GM10266 (cell line): ENCODE measurements around the gene GSE1.

ENCODE experiments used
- DNase-seq: peaks from one replicate; pipeline ENCODE4 v3.0.0; 2012; ENCODE audit errors: extremely low spot score
- TF ChIP-seq, protein P1 (sequence below): IDR thresholded peaks from 2 replicates; pipeline ENCODE4 v1.5.1; 2012; ENCODE audit warnings: mild to moderate bottlenecking, low read depth; ENCODE audit not compliant: control insufficient read depth, insufficient read depth; ENCODE audit errors: missing control alignments

Gene GSE1

DNA sequence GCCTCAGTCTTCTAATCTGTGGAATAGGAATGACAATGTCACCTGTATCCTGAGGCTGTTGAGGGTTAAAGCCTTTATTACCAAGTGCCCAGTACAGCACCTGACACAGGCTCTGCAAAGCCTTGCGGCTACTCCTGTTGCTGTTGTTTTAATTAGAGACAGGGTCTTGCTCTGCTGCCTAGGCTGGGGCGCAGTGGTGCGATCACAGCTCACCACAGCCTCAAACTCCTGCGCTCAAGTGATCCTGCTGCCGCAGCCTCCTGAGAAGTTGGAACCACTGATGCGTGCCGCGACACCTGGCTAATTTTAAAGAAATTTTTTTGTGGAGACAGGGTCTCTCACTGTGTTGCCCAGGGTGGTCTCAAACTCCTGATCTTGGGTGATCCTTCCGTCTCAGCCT, 5.4 kb downstream of the GSE1 start:
- no peak for DNase-seq
- TF ChIP-seq, protein P1, sequence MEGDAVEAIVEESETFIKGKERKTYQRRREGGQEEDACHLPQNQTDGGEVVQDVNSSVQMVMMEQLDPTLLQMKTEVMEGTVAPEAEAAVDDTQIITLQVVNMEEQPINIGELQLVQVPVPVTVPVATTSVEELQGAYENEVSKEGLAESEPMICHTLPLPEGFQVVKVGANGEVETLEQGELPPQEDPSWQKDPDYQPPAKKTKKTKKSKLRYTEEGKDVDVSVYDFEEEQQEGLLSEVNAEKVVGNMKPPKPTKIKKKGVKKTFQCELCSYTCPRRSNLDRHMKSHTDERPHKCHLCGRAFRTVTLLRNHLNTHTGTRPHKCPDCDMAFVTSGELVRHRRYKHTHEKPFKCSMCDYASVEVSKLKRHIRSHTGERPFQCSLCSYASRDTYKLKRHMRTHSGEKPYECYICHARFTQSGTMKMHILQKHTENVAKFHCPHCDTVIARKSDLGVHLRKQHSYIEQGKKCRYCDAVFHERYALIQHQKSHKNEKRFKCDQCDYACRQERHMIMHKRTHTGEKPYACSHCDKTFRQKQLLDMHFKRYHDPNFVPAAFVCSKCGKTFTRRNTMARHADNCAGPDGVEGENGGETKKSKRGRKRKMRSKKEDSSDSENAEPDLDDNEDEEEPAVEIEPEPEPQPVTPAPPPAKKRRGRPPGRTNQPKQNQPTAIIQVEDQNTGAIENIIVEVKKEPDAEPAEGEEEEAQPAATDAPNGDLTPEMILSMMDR: no peak

DNA sequence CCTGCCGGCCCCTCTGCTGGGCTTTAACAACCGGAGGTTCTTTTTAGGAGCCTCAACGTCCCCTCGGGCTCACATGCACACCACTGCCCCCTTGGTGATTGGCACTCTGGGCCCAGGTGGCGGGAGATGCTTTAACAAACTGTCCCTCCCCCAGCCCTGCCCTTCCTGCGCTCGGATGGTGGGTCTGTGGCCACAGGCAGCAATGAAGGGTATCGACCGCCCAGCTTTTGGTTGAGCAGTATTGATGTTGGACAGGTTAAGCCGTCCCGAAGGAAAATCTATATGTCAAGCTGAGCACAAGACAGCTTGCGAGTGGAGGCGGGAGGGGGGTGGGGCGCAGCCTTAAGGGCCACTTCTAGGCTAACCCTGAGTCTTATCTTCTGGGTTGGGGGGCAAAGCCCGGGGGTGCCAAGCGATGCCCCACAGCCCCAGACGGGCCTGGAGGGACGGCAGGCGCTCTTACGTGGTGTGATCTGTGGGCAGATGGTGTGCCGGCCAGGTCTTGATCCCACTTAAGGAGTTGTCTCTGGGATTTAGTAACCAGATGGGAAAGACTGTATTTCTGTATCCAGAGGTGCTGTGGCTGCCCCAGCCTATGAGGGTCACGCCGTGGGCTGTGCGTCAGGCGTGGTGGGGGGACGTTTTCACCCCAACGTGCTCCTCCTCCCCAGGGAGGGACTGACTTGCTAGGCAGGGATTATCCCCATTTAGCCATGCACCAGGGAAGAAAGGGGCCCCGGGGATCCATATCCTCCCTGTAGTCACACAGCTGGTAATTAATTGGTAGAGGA, 6.2 kb downstream of the GSE1 start:
- no peak for DNase-seq
- TF ChIP-seq, protein P1: no peak

DNA sequence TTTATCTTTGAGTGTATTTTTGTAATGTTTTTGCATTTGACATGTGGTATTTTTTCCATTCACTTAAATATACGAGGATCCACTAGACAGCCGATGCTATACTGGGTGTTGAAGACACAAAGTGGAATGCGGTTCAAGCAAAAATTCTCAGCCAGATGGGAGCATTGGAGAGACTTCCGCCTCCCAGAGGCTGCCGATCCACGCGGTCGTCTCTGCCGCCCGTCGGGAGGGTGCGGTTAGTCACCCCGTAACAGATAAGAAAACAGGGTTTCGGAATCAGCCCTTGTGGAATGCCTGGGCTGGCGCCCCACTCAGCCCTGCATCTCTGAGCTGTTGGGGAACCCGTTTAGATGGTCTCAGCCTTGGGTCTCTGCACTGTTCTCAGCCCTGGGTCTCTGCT, 7.3 kb downstream of the GSE1 start:
- TF ChIP-seq, protein P1: no peak
- no peak for DNase-seq

DNA sequence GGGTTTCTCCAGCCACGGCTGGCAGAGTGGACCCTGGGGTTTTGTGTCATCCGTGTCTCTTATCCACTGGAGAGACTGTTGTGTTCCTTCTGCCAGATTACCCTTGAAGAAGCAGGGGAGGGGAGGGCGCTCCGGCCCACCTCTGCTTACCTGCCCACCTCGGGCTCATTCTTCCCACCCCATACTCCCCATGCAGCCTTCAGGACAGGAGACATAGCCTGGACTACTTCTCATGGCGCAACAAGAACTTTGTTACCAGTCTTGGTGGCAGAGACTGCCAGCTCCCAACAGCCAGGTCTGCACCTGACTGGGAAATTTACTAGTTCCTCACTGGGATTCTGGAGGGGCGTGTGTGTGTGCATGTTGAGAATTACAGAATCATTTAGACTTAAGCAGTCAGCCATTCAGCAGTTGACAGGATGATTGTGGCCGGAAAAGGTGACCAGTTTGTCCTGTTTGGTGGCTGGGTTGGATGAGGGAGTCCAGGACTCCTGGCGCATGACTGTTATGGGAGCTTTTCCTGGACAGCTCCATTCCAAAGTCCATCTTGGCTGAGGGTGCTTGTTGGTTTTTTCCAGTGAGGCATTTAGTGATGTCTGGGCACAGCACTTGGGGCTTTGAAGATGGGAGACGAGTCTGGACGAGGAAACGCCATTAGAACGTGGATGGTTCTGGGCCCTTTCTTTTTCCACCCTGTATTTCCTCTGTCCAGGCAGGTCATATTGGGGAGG, 8.7 kb downstream of the GSE1 start:
- TF ChIP-seq, protein P1: no peak
- no peak for DNase-seq

DNA sequence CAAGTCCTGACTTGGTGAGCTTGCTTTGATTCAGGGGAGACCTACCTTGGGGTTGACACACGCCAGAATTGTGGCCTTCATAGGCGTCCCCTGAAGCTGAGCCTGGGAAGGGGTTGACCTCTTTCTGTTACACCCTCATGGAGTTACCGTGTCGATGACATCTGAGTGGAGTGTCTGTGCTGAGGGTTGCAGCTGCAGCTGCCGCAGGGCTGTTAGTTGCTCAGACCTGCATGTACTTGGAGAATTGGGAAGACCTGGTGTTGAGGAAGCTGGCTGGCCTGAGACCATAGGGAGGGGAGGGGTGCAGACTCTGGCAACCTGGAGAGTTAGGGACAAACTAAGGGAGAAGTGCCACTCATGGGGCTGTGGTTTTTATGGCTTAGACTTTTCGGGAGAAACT, 9.6 kb downstream of the GSE1 start:
- TF ChIP-seq, protein P1: no peak
- no peak for DNase-seq

GRCh38 chr16:85623250-85623649, 10.1 kb downstream of the GSE1 start:
- DNase-seq: no peak
- TF ChIP-seq, protein P1: no peak

DNA sequence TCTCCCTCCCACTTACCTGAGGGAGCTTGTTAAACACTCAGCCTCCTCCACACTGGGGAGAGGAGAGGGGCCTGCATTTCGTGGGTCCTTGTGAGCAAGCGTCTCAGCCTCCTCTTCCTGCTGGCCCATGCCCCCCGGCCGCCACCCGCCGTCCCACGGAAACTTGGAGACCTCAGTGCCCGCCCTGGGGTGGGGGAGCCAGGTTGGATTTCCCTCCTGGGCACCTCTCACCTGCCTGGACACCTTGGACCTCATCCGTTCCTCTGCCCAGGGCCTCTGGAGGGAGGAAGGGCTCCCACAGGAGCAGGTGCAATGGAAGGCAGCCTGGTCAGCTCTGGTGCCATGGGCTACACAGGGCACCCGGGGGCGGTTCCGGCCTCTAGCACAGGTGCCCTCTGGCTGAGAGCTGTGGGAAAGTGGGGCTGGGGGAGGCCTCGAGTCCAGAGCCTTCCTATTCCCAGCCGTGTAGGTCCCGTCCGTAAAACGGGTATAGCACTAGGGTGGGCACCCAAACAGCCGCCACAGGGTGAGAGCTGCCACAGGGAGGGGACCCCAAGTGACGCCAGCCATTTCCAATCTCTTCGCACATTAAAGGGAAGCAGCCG, 11.0 kb downstream of the GSE1 start:
- TF ChIP-seq, protein P1: no peak

More for the DNA sequence above, 11.0 kb downstream of the GSE1 start:
- DNase-seq: no peak
